C4-2B (cell line): ENCODE results near the gene ZFP1.
A peak's percentile ranks its signal among the peaks of the same experiment; 100 is the strongest.

Experiments
- ZFX ChIP-seq: fragments of 450-650 bp; IDR thresholded peaks from 2 replicates; pipeline ENCODE4 v1.6.1; 2017
- TF ChIP-seq, protein P1 (sequence below): fragments of 450-650 bp; conservative IDR thresholded peaks from 2 replicates; pipeline ENCODE4 v1.5.1; 2017; ENCODE audit warnings: mild to moderate bottlenecking

GRCh38 chr16:75111514-75111940 lies 36.8 kb upstream of the ZFP1 start:
- TF ChIP-seq, protein P1, sequence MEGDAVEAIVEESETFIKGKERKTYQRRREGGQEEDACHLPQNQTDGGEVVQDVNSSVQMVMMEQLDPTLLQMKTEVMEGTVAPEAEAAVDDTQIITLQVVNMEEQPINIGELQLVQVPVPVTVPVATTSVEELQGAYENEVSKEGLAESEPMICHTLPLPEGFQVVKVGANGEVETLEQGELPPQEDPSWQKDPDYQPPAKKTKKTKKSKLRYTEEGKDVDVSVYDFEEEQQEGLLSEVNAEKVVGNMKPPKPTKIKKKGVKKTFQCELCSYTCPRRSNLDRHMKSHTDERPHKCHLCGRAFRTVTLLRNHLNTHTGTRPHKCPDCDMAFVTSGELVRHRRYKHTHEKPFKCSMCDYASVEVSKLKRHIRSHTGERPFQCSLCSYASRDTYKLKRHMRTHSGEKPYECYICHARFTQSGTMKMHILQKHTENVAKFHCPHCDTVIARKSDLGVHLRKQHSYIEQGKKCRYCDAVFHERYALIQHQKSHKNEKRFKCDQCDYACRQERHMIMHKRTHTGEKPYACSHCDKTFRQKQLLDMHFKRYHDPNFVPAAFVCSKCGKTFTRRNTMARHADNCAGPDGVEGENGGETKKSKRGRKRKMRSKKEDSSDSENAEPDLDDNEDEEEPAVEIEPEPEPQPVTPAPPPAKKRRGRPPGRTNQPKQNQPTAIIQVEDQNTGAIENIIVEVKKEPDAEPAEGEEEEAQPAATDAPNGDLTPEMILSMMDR = peak; percentile 66
- no peak for TF ChIP-seq ZFX
